Fibroblast of peridontal ligament (primary cell): ENCODE results near the gene CNTNAP2.
A peak's percentile ranks its signal among the peaks of the same experiment; 100 is the strongest.
"Not testable (repeated sequence)": the region's sequence is repeated elsewhere in the genome, so short reads cannot be mapped to it uniquely, and the experiment has no call there.

Experiments
- DNase-seq: peaks from one replicate; pipeline ENCODE4 v3.0.0-alpha.2; 2010; ENCODE audit errors: extremely low read depth

CNTNAP2 gene

GRCh38 chr7:147640821-147641220, 1524.2 kb downstream of the CNTNAP2 start:
- no peak for DNase-seq

GRCh38 chr7:147646568-147646967, 1530.0 kb downstream of the CNTNAP2 start:
- DNase-seq = no peak

GRCh38 chr7:147650991-147651390, 1534.4 kb downstream of the CNTNAP2 start:
- DNase-seq = no peak

GRCh38 chr7:147651601-147652000, 1535.0 kb downstream of the CNTNAP2 start:
- no peak for DNase-seq

- DNase-seq = no peak
These were observed 1536.9 kb downstream of the CNTNAP2 start for GRCh38 chr7:147653456-147653855.

DNA sequence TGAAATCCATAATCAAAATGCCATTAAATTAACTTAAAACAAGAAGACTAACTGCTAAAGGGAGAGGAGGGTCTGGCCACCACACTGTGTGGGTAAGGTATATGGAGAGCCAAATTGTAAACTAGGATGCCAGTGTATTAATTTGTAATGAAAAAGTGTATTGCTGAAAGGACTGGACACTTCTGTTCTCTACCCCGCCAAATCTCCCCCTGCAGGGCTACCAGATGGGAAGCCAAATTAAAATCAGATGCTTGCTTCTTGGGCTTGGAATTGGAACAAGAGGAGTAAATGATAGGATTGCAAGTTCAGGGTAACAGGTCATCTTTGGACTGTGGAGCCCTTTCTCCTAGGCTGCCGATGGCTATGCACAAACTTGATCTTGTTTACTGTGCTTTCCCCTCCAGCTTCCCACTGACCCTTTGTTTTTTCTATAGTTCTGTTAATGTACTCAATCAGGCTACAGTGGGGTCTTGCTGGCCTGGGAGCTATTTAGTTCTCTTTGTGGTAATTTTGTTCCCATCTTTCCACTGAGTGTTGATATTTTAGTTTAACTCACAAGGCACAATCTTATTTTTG, 1541.9 kb downstream of the CNTNAP2 start:
- peak; percentile 47 for DNase-seq

- no peak for DNase-seq
These were observed 1542.7 kb downstream of the CNTNAP2 start for GRCh38 chr7:147659036-147659995.

DNA sequence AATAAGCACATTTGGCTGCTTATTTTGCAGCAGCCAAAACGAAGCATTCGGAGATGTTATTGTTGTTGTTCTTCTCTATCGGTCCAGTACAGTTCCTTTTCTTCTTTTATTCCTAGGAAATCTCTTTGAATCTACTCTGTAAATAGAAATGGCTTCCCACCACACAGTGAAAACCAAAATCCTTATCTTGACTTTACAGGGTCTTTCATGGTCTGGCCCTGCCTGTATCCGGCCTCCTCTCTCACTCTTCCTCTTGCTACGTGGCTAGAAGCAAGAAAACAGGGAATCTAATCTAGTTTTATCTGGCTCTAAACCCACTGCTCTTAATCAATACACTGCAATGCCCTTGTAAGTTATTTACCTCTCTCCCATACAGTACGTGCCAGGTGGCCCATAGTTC, 1547.9 kb downstream of the CNTNAP2 start:
- no peak for DNase-seq

DNA sequence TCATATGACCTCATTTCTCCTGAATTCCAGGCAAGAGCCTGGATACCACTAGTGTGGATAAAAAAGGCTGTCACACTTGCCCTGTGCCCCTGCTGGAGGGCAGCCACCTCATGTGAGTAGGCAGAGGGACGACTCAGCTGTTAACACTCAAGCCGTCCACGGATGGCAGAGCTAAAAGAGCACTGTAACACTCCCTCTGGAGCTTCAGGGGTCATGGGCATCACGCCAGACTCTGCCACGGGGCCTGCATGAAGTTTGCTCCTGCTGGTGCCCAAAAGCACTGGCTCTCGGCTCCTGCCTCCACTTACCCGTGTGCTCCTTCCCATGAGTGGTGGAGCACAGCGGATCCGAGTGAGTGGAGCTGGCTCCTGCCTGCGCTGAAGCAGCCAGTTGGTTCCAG, 1554.2 kb downstream of the CNTNAP2 start:
- DNase-seq = no peak

GRCh38 chr7:147674705-147675104, 1558.1 kb downstream of the CNTNAP2 start:
- no peak for DNase-seq

DNA sequence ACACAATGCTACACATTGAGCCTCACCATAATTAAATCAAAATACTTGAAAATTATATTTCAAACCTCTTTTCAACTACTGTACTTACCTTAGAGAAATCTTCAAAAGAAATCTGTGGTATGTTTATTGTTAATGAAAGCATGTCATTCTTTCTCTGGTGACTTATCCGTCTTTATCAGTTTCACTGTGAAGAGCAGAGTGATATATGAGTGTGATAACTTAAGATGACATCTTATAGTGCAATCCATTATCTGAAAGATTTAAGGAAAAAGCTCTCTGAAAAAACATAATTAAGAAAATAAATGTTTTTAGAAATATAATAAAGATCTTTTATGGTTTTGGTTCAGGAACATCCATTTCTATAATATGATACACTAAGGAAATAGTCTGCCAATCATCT, 1562.3 kb downstream of the CNTNAP2 start:
- DNase-seq = no peak

GRCh38 chr7:147681530-147681929, 1564.9 kb downstream of the CNTNAP2 start:
- no peak for DNase-seq

DNA sequence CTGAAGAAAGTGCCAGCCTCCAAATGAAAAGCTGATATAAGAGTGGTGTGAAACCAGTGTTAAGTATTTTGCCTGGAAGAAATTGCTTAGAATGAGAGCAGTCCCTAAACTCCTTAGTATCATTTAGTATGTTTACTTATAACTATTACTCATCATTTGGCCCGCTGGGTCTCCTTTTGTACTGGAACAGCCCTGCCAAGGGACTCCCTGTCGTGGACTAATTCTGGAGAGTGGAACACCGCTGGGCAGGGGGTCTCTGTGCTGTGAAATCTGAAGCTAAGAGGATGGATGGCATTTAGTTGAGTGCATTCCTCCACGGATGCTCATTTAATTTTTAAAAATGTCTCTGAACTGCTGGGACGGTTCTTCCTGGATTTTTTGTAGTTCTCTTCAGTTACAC, 1584.1 kb downstream of the CNTNAP2 start:
- DNase-seq = no peak

DNA sequence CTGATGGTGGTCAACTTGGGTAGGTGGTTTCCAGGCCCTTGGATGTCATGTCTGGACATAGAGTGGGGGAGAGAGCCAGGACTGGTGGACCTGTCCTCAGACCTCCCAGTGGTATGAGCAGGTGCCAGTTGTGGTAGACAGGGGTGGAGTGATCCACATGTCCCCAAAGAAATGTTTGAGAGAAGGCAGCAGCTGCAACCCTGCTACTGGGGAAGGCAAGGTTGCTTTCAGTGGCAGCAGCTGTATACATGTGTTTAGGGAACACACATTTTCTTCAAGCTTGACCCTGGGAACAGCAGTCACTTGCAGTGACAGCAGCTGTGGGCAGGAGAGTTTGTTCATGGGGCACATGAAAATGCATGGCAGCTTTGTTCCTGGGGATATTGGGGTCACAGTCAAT, 1591.3 kb downstream of the CNTNAP2 start:
- DNase-seq = no peak

DNA sequence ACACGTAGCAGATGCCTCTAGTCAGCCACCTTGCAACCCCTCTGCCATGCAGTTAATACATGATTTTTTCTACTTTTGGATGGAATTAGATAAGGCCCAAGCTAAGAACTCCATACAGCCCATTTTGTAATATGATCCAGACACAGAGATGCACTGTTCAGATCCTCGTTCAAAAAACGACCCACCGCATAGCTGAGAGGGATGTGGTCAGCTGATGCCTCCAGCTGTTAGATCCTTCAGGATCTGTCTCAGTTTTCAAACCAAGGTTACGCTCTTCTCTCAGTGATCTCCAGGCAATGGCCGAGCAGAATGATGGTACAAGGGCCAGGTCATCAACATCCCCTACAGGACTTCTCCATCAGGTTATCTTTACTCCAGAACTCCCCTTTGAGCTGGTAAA, 1592.3 kb downstream of the CNTNAP2 start:
- DNase-seq = no peak

- no peak for DNase-seq
These were observed 1594.8 kb downstream of the CNTNAP2 start for GRCh38 chr7:147711447-147711846.

DNA sequence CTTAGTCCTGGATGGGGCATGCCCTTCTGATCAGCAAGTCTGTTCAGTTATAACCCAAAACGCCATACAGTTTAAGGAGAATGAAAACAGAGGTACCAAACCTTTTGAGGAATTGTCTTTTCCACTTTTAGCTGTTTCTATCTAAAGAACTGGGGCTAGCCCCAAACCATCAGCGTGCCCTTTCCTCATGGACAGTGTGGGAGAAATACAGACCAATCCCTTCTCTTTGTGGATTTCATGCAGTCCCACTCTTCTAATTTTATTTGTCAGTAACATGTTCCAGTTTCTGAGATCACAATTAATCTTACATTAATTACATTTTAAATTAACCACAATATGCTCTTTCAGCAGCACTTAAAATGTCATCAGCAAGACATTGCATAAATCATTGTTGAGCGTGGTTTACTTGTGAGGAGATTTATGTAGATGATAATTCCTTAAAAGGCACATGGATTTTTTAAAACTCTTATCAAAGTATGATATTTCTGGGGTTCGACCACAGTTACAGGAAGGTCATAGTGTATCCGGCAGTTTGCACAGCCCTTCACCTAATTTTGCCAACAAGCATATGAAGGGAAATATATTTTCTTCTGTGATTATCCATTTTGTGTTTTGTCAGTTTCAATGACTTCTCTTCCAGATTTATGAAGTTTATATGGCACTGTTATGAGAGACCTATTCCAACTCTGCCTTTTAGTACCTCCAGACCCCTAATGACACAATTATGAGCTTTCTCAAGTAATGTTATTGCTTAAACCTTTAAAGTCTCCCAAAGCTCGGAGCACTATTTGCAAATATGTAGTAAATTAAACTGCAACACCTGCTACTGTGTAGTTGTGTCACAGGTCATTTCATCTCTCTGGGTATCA, 1605.6 kb downstream of the CNTNAP2 start:
- DNase-seq = no peak

- no peak for DNase-seq
These were observed 1606.9 kb downstream of the CNTNAP2 start for GRCh38 chr7:147723536-147723935.

- no peak for DNase-seq
These were observed 1614.7 kb downstream of the CNTNAP2 start for GRCh38 chr7:147731311-147731710.

- DNase-seq = not testable (repeated sequence)
These were observed 1621.1 kb downstream of the CNTNAP2 start for GRCh38 chr7:147737559-147738214.

DNA sequence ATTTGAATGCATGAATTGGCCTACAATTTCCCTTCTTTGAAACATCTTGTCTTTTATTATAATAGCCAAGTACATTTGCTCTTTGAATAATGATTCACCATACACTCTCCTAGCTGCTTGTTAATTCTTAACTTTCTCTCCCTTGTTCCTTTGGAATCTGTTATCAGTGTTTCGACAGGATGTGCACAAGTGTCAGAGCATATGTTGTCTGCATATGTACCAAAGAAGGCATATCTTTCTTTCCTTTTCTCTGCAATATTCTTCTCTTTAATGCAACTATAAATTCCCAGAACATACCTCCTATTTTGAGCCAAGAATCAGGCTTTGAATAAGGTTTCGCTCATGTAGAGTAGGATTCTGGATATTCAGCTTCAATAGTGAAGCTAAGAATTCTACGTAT, 1625.7 kb downstream of the CNTNAP2 start:
- no peak for DNase-seq

GRCh38 chr7:147756300-147756699, 1639.7 kb downstream of the CNTNAP2 start:
- DNase-seq = no peak
